Measurements from ENCODE around the gene SYS1. TPM values are rescaled to one million over a fixed set of nuclear protein-coding genes. Genes with fewer than 3 reads are reported as not detected.
A peak's percentile ranks its signal among the peaks of the same experiment; 100 is the strongest.
"Not testable (repeated sequence)": the region's sequence is repeated elsewhere in the genome, so short reads cannot be mapped to it uniquely, and the experiment has no call there.

SYS1 gene
- total and polyA plus RNA-seq, 10 donors, result 15.1 to 69.8 (median 32.2) TPM

- intact Hi-C loops (cut with DNase I; ENCODE audit: low total_unique reads), result no loop called here
- Histone ChIP-seq H3K4me1 (peaks cover 0 to 39% (median 24%) of the 10 kb centered on the region in 6 donors), H3K4me3 (no peak overlapping the region), H3K27me3 (replicated peaks in 1 of 7) (peaks cover 0 to 25% (median 2%) of the 10 kb centered on the region in 7 donors), H3K9me3 (no peaks in the 10 kb centered on the region), H3K36me3 (no peaks in the 10 kb centered on the region), H3K27ac (no peak overlapping the region)
- WGBS, 5 donors, result 29 to 50% (median 44%) methylated on average over 1 of the region's 1 CpG
- DNase-seq, result no peak
- no peak for TF ChIP-seq POLR2A (IDR thresholded peaks at IDR 0.05)
- TF ChIP-seq CTCF (IDR thresholded peaks at IDR 0.05 in 8 of 11, conservative IDR thresholded peaks at IDR 0.05 in 3 of 11), result no peak
- TF ChIP-seq POLR2AphosphoS5 (IDR thresholded peaks at IDR 0.05), result no peak
These were observed 12.7 kb upstream of the SYS1 start for GRCh38 chr20:45350217-45350616.

DNA sequence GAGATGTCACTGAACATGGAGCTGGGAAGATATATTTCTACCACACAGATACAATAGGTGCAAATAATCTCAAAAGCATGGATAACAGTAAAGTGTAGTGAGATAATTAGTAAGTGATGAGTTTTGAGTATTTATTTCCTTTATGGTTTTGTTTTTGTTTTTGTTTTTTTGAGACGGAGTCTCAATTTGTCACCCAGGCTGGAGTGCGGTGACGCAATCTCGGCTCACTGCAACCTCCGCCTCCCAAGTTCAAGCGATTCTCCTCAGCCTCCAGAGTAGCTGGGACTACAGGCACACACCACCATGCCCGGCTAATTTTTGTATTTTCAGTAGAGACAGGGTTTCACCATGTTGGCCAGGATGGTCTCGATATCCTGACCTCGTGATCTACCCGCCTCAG, 12.2 kb upstream of the SYS1 start:
- DNase-seq; H3K27ac ChIP-seq; H3K4me3 ChIP-seq; H3K9me3 ChIP-seq; intact Hi-C loops (cut with DNase I; ENCODE audit: low total_unique reads); H3K36me3 ChIP-seq: not testable (repeated sequence)
- H3K4me1 ChIP-seq, result peaks cover 0 to 33% (median 21%) of the 10 kb centered on the region in 6 donors
- 91 to 95% (median 92%) methylated on average over 10 of the region's 10 CpGs for WGBS, 5 donors
- H3K27me3 ChIP-seq (replicated peaks in 1 of 7), result peaks cover 0 to 25% (median 2%) of the 10 kb centered on the region in 7 donors

DNA sequence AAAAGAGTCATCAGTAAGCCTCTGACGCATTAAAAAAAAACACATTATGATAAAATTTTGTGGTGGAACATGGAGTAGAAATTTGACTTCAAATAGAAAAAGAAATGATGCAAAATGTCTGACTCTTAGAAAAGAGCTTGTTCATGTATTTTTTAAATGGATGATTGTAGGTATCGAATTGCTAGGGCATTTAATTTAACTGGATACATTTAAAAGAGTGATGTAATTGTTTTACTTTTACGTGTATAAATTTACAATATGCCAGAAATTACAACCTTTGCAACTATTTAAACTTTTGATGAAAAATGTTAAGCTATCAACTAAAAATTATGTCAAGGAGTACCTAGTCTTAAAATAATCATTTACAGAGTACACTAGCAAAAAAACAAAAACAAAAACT, 10.2 kb upstream of the SYS1 start:
- no peak for DNase-seq
- peaks cover 0 to 22% (median 17%) of the 10 kb centered on the region in 6 donors for H3K4me1 ChIP-seq
- H3K9me3 ChIP-seq, result no peaks in the 10 kb centered on the region
- no peak overlapping the region for H3K27ac ChIP-seq
- TF ChIP-seq CTCF (IDR thresholded peaks at IDR 0.05 in 8 of 11, conservative IDR thresholded peaks at IDR 0.05 in 3 of 11) (no peak), POLR2A (IDR thresholded peaks at IDR 0.05) (no peak), POLR2AphosphoS5 (IDR thresholded peaks at IDR 0.05) (no peak)
- H3K4me3 ChIP-seq, result no peak overlapping the region
- H3K36me3 ChIP-seq, result no peaks in the 10 kb centered on the region
- intact Hi-C loops (cut with DNase I; ENCODE audit: low total_unique reads), result no loop called here
- WGBS, 5 donors, result 87 to 95% (median 88%) methylated on average over 3 of the region's 3 CpGs
- H3K27me3 ChIP-seq (replicated peaks in 1 of 7), result peaks cover 0 to 13% (median 2%) of the 10 kb centered on the region in 7 donors

DNA sequence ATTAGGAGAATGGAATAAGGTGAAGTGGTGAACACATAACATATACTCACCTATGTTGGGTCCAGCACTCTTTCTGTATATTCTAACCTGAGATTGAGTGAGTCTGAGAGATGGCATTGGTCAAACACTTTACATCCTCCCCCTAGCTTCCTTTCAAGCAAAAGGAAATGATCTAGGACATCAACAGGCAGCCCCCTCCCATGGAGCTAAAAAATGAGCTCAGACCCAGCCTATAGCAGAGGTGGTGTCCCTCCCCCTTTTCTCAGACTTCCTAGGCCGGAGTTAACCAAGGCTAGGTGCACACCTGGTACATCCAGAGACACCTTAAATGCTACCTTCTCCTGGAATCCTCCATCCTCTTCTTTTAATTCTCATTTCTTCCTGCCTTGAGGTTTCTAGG, 9.2 kb upstream of the SYS1 start:
- peaks cover 0 to 22% (median 15%) of the 10 kb centered on the region in 6 donors for H3K4me1 ChIP-seq
- intact Hi-C loops (cut with DNase I; ENCODE audit: low total_unique reads), result no loop called here
- 75 to 92% (median 89%) methylated on average over 1 of the region's 1 CpG for WGBS, 5 donors
- H3K27me3 ChIP-seq (replicated peaks in 1 of 7), result peaks cover 0 to 3% (median 0%) of the 10 kb centered on the region in 7 donors
- peak overlapping the region in 2 of 8 donors; percentile 4 to 28 for H3K27ac ChIP-seq
- no peaks in the 10 kb centered on the region for H3K9me3 ChIP-seq
- DNase-seq, result no peak
- no peaks in the 10 kb centered on the region for H3K36me3 ChIP-seq
- TF ChIP-seq CTCF (IDR thresholded peaks at IDR 0.05 in 8 of 11, conservative IDR thresholded peaks at IDR 0.05 in 3 of 11) (no peak), POLR2AphosphoS5 (IDR thresholded peaks at IDR 0.05) (no peak), POLR2A (IDR thresholded peaks at IDR 0.05) (no peak)
- no peak overlapping the region for H3K4me3 ChIP-seq

All from spleen (tissue), 11 donors.